ENCODE measurements around the gene COG7. TPM values are rescaled to one million over a fixed set of nuclear protein-coding genes. Genes with fewer than 3 reads are reported as not detected.

COG7 gene
- total RNA-seq, 1 experiment from 2014 or later = 17.9 TPM

DNA sequence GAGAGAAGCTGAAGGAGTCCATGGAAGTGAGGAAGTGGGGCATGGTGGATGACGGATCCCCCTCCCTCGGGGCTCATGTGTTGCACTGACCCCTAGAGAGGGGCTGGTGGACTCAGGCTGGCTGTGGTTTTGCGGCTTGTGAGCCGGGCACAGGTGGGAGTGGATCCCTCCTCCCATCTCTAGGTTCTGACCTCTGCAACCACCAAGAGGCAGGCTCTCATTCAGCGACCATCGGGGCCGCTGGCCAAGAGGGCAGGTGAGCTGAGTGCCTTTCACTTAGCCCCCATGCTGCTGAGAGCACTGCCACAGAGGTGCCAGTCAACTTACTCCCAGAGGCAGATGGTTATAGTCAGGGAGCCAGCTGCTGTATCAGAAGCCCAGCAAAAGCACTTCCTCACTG, 83.6 kb downstream of the COG7 start:
- Histone ChIP-seq H3K9ac (ENCODE audit: extremely low read depth, insufficient read length, low read length) (no peak overlapping the region), H3K79me1 (ENCODE audit: insufficient read depth, low read depth, low read length, poor library complexity, severe bottlenecking) (no peaks in the 10 kb centered on the region), H2BK120ac (ENCODE audit: low read depth, low read length, poor library complexity, severe bottlenecking) (no peak overlapping the region), H3K27ac (ENCODE audit: insufficient read length, low read depth, low read length) (no peak overlapping the region), H3K9me3 (ENCODE audit: control insufficient read depth, low read depth, low read length) (no peaks in the 10 kb centered on the region), H2BK5ac (ENCODE audit: insufficient read length, low read length) (no peak overlapping the region), H4K8ac (replicated peaks; ENCODE audit: insufficient read length, low read depth, low read length) (no peak overlapping the region), H3K23ac (ENCODE audit: insufficient read length, low read depth, low read length) (no peak overlapping the region), H2BK20ac (ENCODE audit: low read depth, low read length, poor library complexity, severe bottlenecking) (no peak overlapping the region), H3K4me2 (ENCODE audit: insufficient read depth, insufficient read length, low read length) (no peak overlapping the region), H3K18ac (ENCODE audit: insufficient read length, low read depth, low read length) (no peak overlapping the region), H3K4me1 (ENCODE audit: insufficient read depth, low read length) (peaks cover 2% of the 10 kb centered on the region; the same call in 1 of the 2 replicates), H3K4ac (ENCODE audit: low read depth, low read length) (no peak overlapping the region), H4K20me1 (ENCODE audit: control insufficient read depth, insufficient read depth, insufficient read length) (peaks cover 3% of the 10 kb centered on the region), H2AK5ac (ENCODE audit: insufficient read length, low read length) (no peak overlapping the region), H3K14ac (ENCODE audit: insufficient read depth, low read length) (no peak overlapping the region), H3K23me2 (ENCODE audit: insufficient read length, low read depth, low read length, poor library complexity, severe bottlenecking) (no peaks in the 10 kb centered on the region), H3T11ph (ENCODE audit: low read length) (no peak overlapping the region), H3K79me2 (ENCODE audit: insufficient read depth, low read length) (no peaks in the 10 kb centered on the region; the same call in 1 of the 2 replicates), H2BK12ac (ENCODE audit: insufficient read length, low read depth, low read length) (no peak overlapping the region), H4K91ac (ENCODE audit: insufficient read length, low read depth, low read length) (no peak overlapping the region), H2AFZ (ENCODE audit: low read length) (no peak overlapping the region), H4K5ac (ENCODE audit: insufficient read length, low read depth, low read length) (no peak overlapping the region), H3K56ac (ENCODE audit: insufficient read length, low read depth, low read length) (no peak overlapping the region), H2BK15ac (ENCODE audit: low read depth, low read length) (no peak overlapping the region), H3K27me3 (ENCODE audit: insufficient read depth, low read length) (no peaks in the 10 kb centered on the region)
- TF ChIP-seq, protein P1, sequence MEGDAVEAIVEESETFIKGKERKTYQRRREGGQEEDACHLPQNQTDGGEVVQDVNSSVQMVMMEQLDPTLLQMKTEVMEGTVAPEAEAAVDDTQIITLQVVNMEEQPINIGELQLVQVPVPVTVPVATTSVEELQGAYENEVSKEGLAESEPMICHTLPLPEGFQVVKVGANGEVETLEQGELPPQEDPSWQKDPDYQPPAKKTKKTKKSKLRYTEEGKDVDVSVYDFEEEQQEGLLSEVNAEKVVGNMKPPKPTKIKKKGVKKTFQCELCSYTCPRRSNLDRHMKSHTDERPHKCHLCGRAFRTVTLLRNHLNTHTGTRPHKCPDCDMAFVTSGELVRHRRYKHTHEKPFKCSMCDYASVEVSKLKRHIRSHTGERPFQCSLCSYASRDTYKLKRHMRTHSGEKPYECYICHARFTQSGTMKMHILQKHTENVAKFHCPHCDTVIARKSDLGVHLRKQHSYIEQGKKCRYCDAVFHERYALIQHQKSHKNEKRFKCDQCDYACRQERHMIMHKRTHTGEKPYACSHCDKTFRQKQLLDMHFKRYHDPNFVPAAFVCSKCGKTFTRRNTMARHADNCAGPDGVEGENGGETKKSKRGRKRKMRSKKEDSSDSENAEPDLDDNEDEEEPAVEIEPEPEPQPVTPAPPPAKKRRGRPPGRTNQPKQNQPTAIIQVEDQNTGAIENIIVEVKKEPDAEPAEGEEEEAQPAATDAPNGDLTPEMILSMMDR (conservative IDR thresholded peaks at IDR 0.05) = no peak
- no peak for DNase-seq
- Mint-ChIP-seq H3K27ac (no peak overlapping the region), H3K4me1 (peaks cover 9% of the 10 kb centered on the region in 2 experiments), H3K4me3 (no peak overlapping the region), H3K9me3 (no peaks in the 10 kb centered on the region), H3K27me3 (ENCODE audit: low read depth) (no peaks in the 10 kb centered on the region; the same call in none of the 2 replicates), H3K36me3 (ENCODE audit: insufficient read depth in 1 of 3, low read depth in 3 of 3) (no peaks in the 10 kb centered on the region)
- no CpG with 5 or more reads among the region's 7 CpGs for WGBS (ENCODE audit: extremely low coverage, insufficient read length, low lambda C conversion rate)

Measured in H9 (cell line).